Stimulated activated CD8-positive, alpha-beta memory T cell treated with anti-CD3 and anti-CD28 coated beads, Interleukin-2, amount 100 ng/mL, for 1 hour (primary cell): ENCODE results near the gene SORCS2.
"Not testable (repeated sequence)": the region's sequence is repeated elsewhere in the genome, so short reads cannot be mapped to it uniquely, and the experiment has no call there.

ENCODE experiments used
- DNase-seq, 2 donors: peaks; one replicate each; pipeline ENCODE4 v3.0.0-alpha.2; 2020; ENCODE audit warnings: low read depth in 2 of 2

The SORCS2 gene

DNA sequence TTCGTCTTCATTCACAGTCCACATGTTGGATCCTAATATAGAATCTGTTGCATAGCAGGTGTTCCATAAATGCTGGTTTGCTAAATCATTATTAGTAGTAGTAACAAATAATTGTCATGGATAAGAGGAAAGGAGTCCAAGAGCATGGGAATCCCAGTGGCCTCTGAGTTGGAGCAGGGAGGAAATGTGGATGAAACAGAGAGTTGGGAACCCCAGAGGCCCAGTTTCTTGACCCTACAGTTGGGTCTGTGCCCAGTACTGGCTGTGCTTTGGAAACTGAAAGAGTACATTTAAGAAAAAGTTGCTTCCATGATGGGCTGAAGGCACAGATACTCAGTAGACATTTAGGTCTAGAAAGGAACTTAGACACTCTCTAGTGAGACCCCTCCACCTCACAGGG is 391.8 kb downstream of the SORCS2 start:
- DNase-seq = no peak

DNA sequence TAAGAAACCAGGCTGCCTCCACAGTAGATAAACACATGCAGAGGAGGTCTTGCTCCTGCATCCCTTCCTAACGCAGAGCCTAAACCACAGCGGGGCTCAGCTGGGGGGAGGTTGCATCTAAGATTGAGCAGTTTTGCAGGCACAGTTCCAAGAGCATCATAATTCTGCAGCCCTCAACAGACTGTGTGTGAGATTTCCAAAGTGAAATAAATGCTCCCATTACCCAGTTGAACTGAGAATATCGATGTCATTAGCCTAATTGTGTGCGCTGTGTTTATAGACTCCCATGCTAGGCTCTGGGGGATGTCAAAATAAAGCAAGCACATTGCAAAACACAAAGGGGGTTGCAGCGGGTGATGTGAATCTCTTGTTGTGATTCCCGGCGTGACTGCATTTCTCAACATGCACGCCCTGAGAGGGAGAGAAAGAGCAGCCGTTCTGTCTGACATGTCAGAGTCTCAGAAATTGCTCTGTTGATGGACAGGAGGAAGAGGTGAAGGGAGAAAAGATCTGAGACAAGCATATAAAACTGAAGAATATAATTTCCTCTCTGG is 392.3 kb downstream of the SORCS2 start:
- DNase-seq = no peak

DNA sequence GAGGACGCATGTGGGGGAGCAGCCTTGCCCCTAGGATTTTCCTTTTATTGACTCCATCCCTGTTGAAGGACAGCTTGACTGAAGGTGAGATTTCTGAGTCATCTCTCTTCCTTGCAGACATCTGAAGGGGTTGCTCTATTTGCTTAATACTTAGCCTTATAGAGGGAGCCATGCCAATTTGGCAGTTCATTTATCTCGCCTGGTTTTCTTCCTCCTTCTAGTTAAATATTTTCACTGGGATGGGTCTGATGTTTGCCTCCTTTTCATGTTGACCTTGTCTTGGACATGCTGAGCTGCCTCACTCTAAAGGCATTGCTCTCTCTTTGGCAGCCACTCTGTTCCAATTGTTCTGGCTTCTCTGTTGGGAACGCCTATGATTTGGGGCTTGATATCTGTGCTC is 393.4 kb downstream of the SORCS2 start:
- DNase-seq = no peak

DNA sequence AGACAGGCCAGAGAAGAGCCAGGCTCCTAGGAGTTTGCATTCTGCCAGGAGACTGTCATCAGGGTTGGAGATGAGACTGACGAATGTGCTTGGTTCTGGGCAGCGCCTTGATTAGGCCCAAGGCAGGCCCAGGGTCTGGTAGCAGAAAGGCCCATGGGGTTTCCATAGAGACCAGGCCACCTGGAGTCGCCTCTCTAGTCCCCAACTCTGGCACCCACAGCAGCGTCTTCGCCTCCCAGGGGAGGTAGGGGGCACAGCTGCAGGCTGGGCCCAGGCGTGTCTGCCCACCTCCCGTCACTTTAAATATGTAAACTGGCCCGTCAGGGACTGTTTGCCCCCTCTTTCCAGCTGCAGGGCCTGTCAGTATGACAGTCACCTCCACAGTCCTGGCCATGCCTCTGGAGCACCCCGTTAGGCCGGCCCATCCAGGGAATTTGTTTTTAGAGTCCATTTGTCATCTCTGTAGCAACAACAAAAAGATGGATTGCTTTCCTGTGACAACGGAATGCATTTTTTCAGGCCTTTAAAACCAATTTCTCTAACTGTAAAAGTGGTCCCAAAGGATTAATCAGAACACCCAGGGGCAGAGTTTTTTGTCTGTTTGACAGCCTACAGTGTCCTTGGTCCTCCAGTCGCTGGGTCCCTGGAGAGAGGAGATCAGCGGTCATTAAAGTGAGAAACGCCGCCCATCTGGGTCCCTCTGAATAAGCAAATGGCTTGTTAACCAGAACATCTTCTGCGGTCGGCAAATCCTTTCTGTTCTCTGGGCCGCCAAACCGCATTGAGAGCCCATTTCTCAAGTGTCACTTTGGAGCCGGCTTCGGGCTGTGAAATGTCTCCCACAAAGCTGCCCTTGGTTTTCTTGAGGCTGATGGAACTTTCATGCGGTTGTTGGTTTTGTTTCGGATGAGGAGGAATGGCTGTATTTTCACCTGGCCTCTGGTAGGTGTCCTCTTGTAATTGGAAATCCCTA is 395.4 kb downstream of the SORCS2 start:
- DNase-seq = no peak

DNA sequence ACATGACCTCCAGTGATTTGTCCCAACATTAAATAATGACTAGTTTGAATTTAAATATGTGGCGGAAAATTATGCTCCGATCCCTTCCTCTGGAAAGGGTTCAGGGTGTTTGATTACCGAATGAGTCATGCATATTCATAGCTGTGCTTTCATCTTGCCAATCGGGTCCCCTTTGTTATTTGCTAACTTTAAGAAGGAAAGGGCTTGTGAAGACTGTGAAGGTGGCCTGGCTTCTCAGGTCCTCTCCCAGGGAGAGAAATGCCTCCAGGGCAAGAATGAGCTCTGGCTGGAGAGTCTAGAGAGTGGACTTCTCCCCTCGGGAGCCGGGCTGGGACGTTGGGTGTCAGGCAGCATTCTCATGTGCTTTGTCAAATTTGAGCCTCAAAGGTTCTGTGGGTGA is 397.9 kb downstream of the SORCS2 start:
- DNase-seq = no peak

DNA sequence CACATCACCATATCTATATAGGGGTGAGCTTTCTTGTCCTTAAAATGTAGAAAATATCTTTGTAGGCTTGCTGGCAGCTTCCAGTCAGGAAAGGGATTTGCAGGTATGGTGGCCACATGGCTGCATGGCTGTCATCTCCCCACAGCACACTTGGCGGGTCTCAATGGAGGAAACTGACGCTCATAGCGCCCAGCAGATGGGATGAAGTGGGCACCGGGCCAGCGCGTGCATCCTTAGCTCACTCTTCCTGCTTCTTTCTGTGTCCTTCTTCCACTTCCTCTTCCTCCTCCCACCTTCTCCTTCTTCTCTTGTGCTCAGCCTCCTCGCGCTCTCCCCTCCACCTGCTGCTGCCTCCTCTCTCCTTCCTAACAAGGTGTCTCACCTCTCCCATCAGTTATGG is 398.6 kb downstream of the SORCS2 start:
- DNase-seq = no peak

DNA sequence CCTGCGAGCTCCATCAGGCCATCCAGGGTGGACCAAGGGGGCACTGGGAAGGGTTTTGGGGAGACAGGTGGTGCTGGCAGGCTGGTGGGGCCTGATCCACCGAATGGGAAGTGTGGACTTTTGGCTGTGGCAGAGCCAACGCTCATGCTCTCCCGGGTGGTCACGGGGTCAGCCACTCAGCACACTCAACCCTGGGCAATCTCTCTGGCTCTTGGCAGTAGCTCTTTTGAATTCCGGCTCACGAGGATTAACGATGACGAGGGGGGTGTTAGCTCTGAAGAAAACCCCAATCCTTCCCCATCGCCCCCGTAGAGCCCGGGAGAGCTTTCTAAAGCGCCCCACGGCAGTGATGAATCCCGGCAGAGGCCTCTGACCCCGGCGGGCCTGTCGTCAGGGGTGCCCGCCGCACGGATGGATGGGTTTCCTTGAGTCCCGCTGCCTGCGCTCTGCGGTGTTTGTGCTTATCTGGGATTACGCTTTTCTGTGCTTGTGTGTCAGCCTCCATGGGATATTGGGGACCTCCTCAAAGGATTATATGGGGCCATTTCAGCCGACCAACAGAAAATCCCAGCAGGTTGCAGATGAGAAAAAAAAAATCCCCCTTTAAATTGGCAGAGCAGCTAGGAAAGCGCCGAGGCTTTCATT is 399.2 kb downstream of the SORCS2 start:
- DNase-seq = no peak

DNA sequence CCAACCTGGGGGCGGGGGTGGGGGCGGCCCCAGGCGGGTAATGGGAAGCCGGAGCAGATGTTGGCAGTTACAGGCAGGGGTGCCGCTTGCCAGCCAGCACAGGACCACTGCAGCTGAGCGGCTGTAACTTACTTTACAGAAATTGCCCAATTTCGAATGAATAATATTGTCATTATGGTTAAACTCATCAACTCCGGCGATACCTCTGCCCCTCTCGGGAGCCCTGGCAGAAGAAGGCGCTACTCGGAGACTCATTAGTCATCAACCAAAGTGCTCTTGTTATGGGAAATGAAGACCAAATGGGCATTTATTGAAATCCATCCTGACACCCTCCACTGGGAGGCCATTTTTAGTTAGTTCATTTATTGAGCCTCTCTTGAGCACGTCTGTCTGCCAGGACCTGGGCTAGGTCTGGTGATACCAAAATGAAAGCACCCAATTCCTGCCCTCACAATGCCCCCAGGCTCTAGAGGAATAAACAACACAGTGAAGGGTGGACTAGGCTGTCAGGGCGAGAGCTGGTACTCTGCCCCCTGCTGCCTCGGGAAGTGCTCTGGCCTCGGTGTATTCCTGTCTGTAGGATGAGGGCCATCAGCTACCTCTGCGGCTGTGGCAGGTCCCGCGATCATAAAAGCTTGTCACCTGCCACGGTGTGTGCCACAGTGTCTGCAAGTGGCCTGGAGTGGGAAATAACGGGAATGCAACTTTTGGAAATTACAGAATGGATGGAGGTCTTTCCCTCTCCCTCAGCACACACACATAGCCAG is 401.5 kb downstream of the SORCS2 start:
- DNase-seq = no peak

DNA sequence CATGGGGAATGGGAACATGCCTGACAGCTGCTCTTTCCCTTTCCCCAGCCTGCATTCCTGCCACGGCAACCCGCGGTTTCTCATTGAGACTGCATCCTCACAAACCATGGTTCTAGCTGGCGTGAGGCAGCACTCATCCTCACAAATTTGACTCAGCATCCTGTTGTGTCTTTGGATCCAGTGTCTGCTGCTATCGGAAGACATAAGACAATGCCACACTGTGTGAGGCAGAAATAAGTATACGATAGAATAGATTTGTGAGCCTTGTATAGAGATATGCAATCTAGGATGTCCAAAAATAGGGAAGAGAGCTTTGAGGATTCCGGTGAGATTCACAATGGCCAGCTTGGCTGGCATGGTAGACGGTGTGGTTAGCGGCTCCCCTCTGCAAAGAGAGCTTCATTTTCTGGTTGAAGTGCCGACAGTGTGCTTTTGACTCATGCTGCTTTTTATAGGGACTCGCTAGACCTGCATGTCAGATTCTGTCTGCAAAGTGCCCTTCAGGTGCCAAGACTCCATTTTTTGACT is 403.7 kb downstream of the SORCS2 start:
- DNase-seq = no peak

DNA sequence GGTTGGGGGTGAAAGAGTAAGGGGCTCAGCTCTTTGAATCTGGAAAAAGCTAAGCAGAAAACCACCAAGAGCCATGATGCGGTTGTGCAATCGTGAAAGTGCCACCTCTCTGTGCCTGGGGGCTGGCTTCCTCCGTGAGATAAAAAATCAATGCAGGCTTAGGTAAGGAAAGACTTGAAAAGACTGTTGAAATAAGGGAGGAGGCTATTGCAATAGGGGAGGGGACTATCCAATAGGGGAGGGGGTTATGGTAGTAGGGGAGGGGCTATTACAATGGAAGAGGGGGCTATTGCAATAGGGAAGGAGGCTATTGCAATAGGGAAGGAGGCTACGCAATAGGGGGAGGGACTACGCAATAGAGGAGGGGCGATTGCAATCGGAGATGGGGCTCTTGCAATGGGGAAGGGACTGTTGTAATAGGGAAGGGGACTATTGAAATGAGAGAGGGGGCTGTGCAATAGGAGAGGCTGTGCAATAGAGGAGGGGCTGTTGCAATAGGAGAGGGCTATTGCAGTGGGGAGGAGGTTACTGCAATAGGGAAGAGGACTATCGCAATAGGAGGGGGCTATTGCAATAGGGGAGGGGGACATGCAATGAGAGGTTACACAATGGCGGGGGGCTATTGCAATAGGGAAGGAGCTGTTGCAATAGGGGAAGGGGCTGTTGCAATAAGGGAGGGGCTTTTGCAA is 404.7 kb downstream of the SORCS2 start:
- no peak for DNase-seq

DNA sequence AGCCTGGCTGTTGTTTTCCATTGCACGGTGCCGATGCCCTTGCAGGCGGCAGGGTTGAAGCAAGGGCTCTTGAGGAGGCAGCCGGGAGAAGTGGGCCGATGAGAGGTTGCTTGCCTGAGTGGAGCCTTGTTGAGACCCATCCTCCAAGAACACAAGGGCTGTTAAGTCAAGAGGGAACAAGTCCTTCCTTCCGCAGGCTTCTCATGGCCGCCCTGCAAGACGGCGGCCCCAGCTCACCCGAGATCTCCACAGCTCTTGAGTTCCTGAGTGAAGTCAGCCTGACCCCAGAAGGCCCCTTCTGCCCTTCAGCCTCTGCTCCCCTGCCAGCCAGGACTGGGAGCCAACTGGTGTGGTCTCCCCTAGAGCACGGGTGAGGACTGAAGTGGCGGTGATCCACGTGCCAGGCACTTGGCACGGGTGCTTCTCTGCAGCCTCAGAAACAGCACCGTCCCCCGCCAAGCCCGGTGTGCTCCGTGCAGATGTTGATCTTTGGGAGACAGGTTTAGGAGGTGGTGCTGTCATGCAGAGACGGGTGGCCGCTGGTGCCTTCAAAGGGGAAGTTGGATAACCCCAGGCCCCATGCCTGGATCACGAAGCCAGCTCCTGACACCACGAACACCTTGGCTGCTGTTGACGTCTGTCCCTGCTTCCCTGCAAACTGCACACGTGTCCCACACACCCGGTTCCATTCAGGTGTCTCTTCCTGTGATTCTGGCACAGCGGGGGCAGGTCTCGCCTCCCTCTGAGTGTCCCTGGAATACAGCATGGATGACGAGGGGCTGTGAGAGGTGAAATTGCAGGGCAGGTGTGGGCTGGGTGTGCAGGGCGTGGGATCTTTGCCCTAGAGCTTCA is 406.8 kb downstream of the SORCS2 start:
- DNase-seq = no peak

DNA sequence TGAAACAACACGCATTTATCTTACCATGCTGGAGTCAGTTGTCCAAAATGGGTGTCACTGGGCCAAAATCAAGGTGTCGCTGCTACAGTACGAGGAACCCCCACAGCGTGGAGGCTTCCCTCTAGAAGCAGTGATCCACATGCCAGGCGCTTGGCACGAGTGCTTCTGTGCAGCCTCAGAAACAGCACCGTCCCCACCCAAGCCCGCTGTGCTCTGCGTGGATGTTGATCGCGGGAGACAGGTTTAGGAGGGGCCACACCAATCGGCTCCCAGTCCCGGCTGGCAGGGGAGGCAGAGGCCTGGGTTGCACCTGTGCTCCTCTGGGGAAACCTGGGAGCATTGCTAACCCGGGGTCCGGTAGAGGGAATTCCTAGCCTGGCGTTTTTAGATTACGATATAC is 407.9 kb downstream of the SORCS2 start:
- DNase-seq = no peak

DNA sequence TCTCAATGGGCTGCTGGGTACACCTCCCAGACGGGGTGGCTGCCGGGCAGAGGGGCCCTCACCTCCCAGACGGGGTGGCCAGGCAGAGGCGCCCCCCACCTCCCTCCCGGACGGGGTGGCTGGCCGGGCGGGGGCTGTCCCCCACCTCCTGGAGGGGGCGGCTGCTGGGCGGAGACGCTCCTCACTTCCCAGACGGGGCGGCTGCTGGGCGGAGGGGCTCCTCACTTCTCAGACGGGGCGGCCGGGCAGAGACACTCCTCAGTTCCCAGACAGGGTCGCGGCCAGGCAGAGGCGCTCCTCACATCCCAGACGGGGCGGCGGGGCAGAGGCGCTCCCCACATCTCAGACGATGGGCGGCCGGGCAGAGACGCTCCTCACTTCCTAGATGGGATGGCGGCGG is 409.8 kb downstream of the SORCS2 start:
- not testable (repeated sequence) for DNase-seq

DNA sequence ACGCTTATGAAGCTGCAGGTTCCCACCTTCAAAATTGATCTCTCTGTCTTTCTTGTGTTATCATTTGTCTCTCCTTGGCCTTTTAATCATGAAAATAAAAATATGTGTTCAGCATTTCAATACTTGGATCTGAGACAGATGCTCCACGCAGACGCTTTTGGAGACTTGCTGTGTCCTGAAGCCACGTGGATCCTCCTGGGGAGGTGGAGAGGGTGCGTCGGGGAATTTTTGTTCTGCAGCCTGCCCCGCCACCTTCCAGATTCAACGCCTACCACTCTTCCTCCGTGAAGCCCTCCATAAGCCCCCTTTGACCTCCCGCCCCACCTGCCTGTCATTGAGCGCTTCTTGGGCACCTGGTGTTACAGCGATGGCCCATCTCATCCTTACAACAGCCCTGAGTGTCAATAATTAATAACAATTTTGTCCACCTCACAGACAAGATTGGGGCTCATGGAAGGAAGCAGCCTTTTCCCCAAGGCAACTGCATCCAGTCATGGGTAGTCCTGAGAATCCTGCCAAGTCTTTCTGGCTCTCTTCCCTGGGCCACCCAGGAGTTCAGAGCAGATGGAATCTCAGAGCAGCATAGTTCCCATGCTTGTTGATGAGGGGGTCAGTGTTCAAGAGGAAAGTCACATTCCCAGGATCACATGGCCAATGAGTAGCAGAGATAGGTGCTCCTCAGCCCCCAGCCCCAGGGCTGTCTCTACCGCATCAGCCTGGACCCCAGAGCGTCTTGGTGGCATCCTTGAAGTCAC is 415.0 kb downstream of the SORCS2 start:
- DNase-seq = no peak

DNA sequence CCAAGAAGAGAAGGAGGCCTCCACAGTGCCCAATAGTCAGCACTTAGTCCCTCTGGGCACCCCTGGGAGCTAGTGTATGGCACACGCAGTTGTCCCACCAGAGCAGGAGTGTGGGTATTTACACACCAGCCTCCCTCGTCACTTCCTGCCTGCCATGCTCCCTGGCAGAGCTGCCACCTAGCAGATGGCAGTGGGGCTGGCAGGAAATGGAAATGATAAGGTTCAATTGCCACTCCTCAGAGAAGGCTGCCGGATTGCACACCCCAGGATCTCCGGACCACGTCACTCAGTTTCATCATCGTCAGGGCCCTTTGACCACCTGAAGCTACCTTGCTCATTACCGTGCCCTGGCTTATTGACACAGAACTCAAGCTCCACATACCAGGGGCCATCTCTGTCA is 415.7 kb downstream of the SORCS2 start:
- no peak for DNase-seq

DNA sequence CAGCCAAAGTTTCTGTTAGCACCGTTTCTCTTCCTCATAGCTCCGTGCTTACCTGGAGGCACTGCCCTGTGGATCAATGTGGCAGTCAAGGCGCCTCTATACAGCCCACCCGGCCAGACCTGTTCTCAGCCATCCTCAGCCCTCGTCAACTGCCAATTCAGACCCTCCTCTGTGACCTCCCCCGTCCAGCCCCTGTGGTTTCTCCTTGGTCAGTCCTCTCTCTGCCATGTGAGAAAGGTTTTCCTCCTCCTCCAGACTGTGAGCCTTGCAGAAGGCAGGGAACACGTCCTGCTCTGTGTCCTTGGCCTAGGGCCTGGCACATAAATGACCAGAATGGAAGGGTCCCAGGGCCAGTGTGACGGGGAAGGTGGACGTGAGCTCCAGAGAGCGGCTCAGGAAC is 417.0 kb downstream of the SORCS2 start:
- no peak for DNase-seq

DNA sequence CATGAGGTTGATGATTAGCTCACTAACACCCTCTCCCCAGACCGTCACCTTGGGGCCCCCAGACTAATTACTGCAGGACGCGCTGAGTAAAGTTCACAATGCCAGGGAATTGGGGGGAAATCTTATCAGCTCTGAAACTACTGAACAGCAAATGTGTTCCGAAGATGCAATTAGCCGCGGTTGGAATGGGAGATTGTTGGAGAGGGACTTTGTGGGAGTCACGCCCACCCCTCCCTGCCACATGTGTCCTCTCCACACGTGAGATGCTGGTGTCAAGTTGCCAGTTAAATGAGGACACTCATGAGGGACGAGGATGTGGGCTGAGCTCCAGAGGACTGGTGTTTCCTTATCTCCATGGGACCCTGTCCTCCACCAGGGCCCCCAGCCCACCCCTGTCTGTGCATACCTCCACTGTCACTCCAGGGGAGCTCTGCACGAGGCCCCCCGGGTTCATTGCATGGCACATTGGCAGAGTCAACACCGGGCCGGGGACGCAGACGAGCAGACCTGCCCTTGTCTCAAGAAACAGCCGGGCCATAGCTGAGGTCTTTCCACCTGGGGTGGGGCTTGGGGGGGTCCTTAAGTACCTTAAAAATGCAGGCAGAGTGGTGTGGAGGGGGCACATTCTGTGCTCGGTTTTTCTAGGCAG is 417.8 kb downstream of the SORCS2 start:
- no peak for DNase-seq

DNA sequence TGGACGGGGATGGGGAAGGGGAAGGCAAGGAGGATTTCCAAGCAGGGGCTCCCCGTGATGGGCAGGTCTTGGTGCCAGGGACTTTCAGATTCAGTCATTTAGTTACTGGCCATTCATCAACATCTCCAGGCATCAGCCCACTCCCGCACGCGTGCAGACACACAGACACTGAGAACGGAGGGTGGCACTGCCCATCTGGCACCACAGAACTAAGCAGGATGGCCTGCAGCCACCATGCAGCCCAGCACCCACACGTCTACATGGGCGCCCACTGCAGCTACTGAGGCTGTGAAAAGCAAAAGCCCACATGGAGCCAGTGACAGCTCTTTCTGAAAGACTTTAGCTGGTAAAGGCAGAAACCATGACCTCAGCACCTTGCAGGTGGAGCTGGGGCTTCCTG is 418.5 kb downstream of the SORCS2 start:
- no peak for DNase-seq

DNA sequence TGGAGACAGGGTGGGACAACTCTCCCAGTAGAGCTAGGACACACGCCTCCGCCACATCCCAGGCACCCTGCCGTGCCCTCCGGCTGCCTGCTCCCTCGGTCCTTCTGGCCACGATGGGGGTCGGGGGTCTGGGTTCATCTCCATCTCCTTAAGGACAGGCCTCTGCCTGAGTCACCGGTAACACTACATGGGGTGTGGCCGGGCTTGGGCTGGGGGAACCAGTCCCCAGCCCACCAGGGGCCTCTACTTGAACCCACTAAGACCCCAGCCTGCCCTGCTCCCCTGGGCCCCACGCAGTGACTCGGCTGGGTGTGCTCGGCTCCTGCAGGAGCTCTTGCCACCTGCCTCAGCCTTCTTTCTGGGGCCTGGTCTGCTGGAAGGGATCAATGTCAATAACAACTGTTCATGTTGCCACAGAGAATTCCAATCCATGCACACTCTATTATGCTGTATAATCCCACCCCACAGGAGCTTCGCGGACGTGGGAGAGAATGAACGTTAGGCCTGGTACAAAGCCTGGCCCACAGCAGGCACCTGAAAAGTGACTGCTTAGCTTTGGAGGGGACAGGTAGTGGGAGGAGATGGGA is 420.1 kb downstream of the SORCS2 start:
- no peak for DNase-seq
